ENCODE data around the gene COL15A1. TPM values are rescaled to one million over a fixed set of nuclear protein-coding genes. Genes with fewer than 3 reads are reported as not detected.
A peak's percentile ranks its signal among the peaks of the same experiment; 100 is the strongest.
"Not testable (repeated sequence)": the region's sequence is repeated elsewhere in the genome, so short reads cannot be mapped to it uniquely, and the experiment has no call there.

COL15A1 gene
- total RNA-seq, 4 donors from 2014 or later, result 4.6 to 51.9 (median 10.7) TPM

DNA sequence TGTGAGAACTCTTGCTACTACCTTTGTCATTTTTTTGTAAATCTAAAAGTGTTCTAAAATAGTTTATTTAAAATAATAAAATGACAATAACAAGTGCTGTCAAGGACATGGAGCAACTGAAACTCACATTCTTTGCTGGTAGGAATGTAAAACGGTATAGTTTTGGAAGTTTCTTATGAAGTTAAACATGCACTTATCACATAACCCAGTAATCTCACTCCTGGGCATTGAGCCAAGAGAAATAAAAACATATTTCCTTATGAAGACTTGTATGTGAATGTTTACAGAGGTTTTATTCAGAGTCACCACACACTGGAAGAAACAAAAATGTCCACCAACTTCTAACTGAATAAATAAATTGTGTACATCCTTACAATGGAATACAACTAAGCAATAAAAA is 46.0 kb upstream of the COL15A1 start:
- H3K9me3 ChIP-seq, result peaks cover 0 to 9% of the 10 kb centered on the region in 2 donors
- no peak overlapping the region for H3K4me3 ChIP-seq
- in situ Hi-C loops (cut with MboI; ENCODE audit: low pct_ligation_motif_present in 1 of 4, low pct_unique_long_range_greater_than_20kb in 1 of 4, low sequenced_read_pairs in 3 of 4) (no loop called here), intact Hi-C loops (cut with DNase I; ENCODE audit: low total_unique reads) (no loop called here)
- TF ChIP-seq POLR2AphosphoS5 (IDR thresholded peaks at IDR 0.05), result no peak
- no peak for TF ChIP-seq POLR2A (IDR thresholded peaks at IDR 0.05)
- TF ChIP-seq EP300 (IDR thresholded peaks at IDR 0.05; ENCODE audit: low read depth), result no peak
- no peak for TF ChIP-seq CTCF (IDR thresholded peaks at IDR 0.05)
- peaks cover 0 to 4% (median 0%) of the 10 kb centered on the region in 4 donors for H3K4me1 ChIP-seq
- 21 to 39% methylated on average over 1 of the region's 1 CpG for WGBS, 2 donors (ENCODE audit: low coverage in 1 of 2)
- H3K27me3 ChIP-seq, result no peaks in the 10 kb centered on the region
- no peaks in the 10 kb centered on the region for H3K36me3 ChIP-seq
- no peak for DNase-seq
- no peak overlapping the region for H3K27ac ChIP-seq

DNA sequence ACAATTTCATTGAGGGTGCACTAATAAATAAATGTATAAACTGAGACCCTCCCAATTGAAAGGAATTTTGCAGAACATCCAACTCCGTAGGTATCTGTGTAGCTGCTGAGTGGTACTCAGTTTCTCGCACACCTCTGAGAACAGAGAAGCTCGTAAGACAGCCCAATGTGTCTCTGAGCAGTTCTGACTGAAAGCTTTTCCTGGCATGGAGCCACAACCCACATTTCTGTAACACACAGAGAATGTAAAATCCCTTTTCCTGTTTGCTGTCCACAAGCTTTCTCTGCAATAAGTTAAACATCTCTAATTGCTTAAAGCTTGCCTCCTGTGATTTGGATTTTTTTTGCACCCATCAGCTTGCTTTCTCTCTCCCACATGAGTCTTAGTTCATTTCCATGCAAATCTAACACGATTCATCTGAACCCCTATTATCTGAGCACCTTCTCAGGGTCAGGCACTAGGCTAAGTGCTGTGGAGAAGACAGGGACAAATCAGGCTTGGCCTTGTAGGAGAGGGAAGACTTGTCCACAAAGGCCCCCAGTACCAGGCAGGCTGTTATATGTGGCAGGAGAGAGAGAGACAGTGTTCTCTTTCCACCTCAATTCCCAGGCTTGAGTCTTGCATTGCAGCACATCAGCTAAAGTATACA is 44.2 kb upstream of the COL15A1 start:
- no peak for TF ChIP-seq POLR2A (IDR thresholded peaks at IDR 0.05)
- no peak for TF ChIP-seq CTCF (IDR thresholded peaks at IDR 0.05)
- TF ChIP-seq POLR2AphosphoS5 (IDR thresholded peaks at IDR 0.05), result no peak
- no peak for TF ChIP-seq EP300 (IDR thresholded peaks at IDR 0.05; ENCODE audit: low read depth)
- Histone ChIP-seq H3K27me3 (no peaks in the 10 kb centered on the region), H3K27ac (no peak overlapping the region), H3K9me3 (peaks cover 0 to 9% of the 10 kb centered on the region in 2 donors), H3K36me3 (no peaks in the 10 kb centered on the region), H3K4me3 (no peak overlapping the region), H3K4me1 (peaks cover 0 to 4% (median 0%) of the 10 kb centered on the region in 4 donors)
- DNase-seq, result peak; percentile 19
- 45 to 47% methylated on average over 3 to 4 of the region's 4 CpGs for WGBS, 2 donors (ENCODE audit: low coverage in 1 of 2)
- intact Hi-C loops (cut with DNase I; ENCODE audit: low total_unique reads) (no loop called here), in situ Hi-C loops (cut with MboI; ENCODE audit: low pct_ligation_motif_present in 1 of 4, low pct_unique_long_range_greater_than_20kb in 1 of 4, low sequenced_read_pairs in 3 of 4) (no loop called here)

DNA sequence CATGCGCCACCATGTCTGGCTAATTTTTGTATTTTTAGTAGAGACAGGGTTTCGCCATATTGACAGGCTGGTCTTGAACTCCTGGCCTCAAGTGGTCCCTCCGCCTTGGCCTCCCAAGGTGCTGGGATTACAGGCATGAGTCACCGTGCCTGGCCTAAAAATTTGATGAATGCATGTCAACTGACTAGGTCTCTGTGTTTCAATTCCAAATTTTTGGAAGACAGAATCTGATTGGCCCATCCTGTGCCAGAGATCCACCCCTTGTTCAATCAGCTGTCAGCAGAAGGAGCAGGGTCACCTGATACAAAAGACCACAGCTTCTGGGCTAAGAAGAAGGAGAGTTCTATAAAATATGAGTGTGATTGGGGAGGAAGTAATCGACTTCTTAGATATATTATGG is 43.5 kb upstream of the COL15A1 start:
- 80 to 89% methylated on average over 1 to 5 of the region's 5 CpGs for WGBS, 2 donors (ENCODE audit: low coverage in 1 of 2)

DNA sequence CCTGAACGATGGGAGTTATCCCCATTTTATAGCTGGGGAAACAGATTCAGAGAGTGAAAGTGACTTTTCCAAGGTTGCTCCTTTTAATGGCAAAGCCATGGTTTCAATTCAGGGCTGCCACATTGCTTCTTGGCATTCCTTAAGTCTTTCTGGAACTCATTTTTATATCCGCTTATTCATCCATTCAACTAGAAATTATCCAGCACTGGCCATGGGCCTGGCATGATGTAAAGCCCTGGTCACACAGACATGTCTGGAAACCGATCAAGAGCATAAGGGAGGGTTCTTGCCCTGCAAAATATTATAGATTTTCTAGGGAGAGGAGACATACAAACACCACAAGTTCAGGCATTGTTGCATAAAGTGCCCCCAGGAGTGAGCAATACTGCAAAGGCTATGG is 43.0 kb upstream of the COL15A1 start:
- intact Hi-C loops (cut with DNase I; ENCODE audit: low total_unique reads) (no loop called here), in situ Hi-C loops (cut with MboI; ENCODE audit: low pct_ligation_motif_present in 1 of 4, low pct_unique_long_range_greater_than_20kb in 1 of 4, low sequenced_read_pairs in 3 of 4) (no loop called here)
- WGBS, 2 donors (ENCODE audit: low coverage in 1 of 2), result 62 to 72% methylated on average over 2 to 3 of the region's 3 CpGs
- H3K27ac ChIP-seq, result no peak overlapping the region
- peaks cover 0 to 9% of the 10 kb centered on the region in 2 donors for H3K9me3 ChIP-seq
- DNase-seq, result no peak
- H3K4me3 ChIP-seq, result no peak overlapping the region
- no peak for TF ChIP-seq EP300 (IDR thresholded peaks at IDR 0.05; ENCODE audit: low read depth)
- H3K4me1 ChIP-seq, result peaks cover 0 to 4% (median 0%) of the 10 kb centered on the region in 4 donors
- H3K27me3 ChIP-seq, result no peaks in the 10 kb centered on the region
- no peaks in the 10 kb centered on the region for H3K36me3 ChIP-seq

More for the DNA sequence above, 43.5 kb upstream of the COL15A1 start:
- Histone ChIP-seq H3K9me3 (peaks cover 0 to 9% of the 10 kb centered on the region in 2 donors), H3K4me1 (peaks cover 0 to 4% (median 0%) of the 10 kb centered on the region in 4 donors), H3K27ac (no peak overlapping the region), H3K36me3 (no peaks in the 10 kb centered on the region), H3K27me3 (no peaks in the 10 kb centered on the region), H3K4me3 (no peak overlapping the region)
- intact Hi-C loops (cut with DNase I; ENCODE audit: low total_unique reads) (no loop called here), in situ Hi-C loops (cut with MboI; ENCODE audit: low pct_ligation_motif_present in 1 of 4, low pct_unique_long_range_greater_than_20kb in 1 of 4, low sequenced_read_pairs in 3 of 4) (no loop called here)
- TF ChIP-seq CTCF (IDR thresholded peaks at IDR 0.05), result no peak
- no peak for TF ChIP-seq POLR2A (IDR thresholded peaks at IDR 0.05)
- no peak for TF ChIP-seq EP300 (IDR thresholded peaks at IDR 0.05; ENCODE audit: low read depth)
- TF ChIP-seq POLR2AphosphoS5 (IDR thresholded peaks at IDR 0.05), result no peak
- no peak for DNase-seq

- H3K4me1 ChIP-seq; H3K4me3 ChIP-seq; H3K27me3 ChIP-seq; H3K36me3 ChIP-seq; H3K9me3 ChIP-seq; H3K27ac ChIP-seq; in situ Hi-C loops (cut with MboI; ENCODE audit: low pct_ligation_motif_present in 1 of 4, low pct_unique_long_range_greater_than_20kb in 1 of 4, low sequenced_read_pairs in 3 of 4); DNase-seq; intact Hi-C loops (cut with DNase I; ENCODE audit: low total_unique reads): not testable (repeated sequence)
- WGBS, 2 donors (ENCODE audit: low coverage in 1 of 2), result 72% methylated on average over 3 of the region's 3 CpGs; no CpG with 5 or more reads in 1 of the 2 donors
These were observed 41.9 kb upstream of the COL15A1 start for GRCh38 chr9:98901843-98902242.

Data from transverse colon (tissue), 4 donors.